ENCODE data around the gene MAN1C1.

The MAN1C1 gene

GRCh38 chr1:25785333-25786067, 168.9 kb downstream of the MAN1C1 start:
- no peak for ATAC-seq

GRCh38 chr1:25786887-25787759, 170.5 kb downstream of the MAN1C1 start:
- no peak for ATAC-seq

GRCh38 chr1:25787760-25788166, 171.2 kb downstream of the MAN1C1 start:
- ATAC-seq, result no peak

GRCh38 chr1:25790472-25790871, 173.9 kb downstream of the MAN1C1 start:
- ATAC-seq, result no peak

GRCh38 chr1:25792115-25792514, 175.5 kb downstream of the MAN1C1 start:
- ATAC-seq, result no peak

GRCh38 chr1:25793585-25794170, 177.1 kb downstream of the MAN1C1 start:
- no peak for ATAC-seq

GRCh38 chr1:25794325-25794724, 177.7 kb downstream of the MAN1C1 start:
- no peak for ATAC-seq

- ATAC-seq, result no peak
These were observed 178.6 kb downstream of the MAN1C1 start for GRCh38 chr1:25795211-25795610.

- ATAC-seq, result peak; percentile 63 to 70
These were observed 179.6 kb downstream of the MAN1C1 start for GRCh38 chr1:25795946-25796810.

- ATAC-seq, result peak; percentile 52 to 60
These were observed 180.3 kb downstream of the MAN1C1 start for GRCh38 chr1:25796811-25797458.

- ATAC-seq, result no peak
These were observed 181.3 kb downstream of the MAN1C1 start for GRCh38 chr1:25797939-25798338.

GRCh38 chr1:25798666-25799351, 182.2 kb downstream of the MAN1C1 start:
- no peak for ATAC-seq

- no peak for ATAC-seq
These were observed 182.9 kb downstream of the MAN1C1 start for GRCh38 chr1:25799352-25799934.

- ATAC-seq, result peak; percentile 33 to 44
These were observed 183.5 kb downstream of the MAN1C1 start, which contains the start of gene SELENON for GRCh38 chr1:25799935-25800702. SELENON (plus strand) TSS chr1:25800193; CDS start chr1:25800231, 38 bp downstream.

- no peak for ATAC-seq
These were observed 184.2 kb downstream of the MAN1C1 start for GRCh38 chr1:25800703-25801377.

- peak; percentile 32 to 34 for ATAC-seq
These were observed 186.3 kb downstream of the MAN1C1 start for GRCh38 chr1:25802915-25803314.

- ATAC-seq, result no peak
These were observed 186.8 kb downstream of the MAN1C1 start for GRCh38 chr1:25803368-25803767.

- ATAC-seq, result peak in 1 of 2 donors; percentile 25
These were observed 187.8 kb downstream of the MAN1C1 start for GRCh38 chr1:25804244-25804963.
